HUES48 (cell line): ENCODE data around the gene RRM1.
"Not testable (repeated sequence)": the region's sequence is repeated elsewhere in the genome, so short reads cannot be mapped to it uniquely, and the experiment has no call there.

ENCODE experiments used
- H3K27ac ChIP-seq: one replicate; pipeline ENCODE4 v1.7.0; 2013; ENCODE audit warnings: low read depth, low read length, inconsistent platforms
- H3K27me3 ChIP-seq: 2 replicates; pipeline ENCODE4 v1.6.1; 2013; ENCODE audit warnings: mild to moderate bottlenecking, low read length; ENCODE audit not compliant: control insufficient read depth, insufficient read depth
- H3K36me3 ChIP-seq: 2 replicates; pipeline ENCODE4 v1.6.1; 2013; ENCODE audit warnings: low read length; ENCODE audit not compliant: control insufficient read depth, insufficient read depth
- H3K4me1 ChIP-seq: 2 replicates; pipeline ENCODE4 v1.6.1; 2013; ENCODE audit warnings: mild to moderate bottlenecking, low read length; ENCODE audit not compliant: control insufficient read depth, insufficient read depth
- H3K4me3 ChIP-seq: 2 replicates; pipeline ENCODE4 v1.5.1; 2013; ENCODE audit warnings: mild to moderate bottlenecking, low read depth, low read length
- H3K9ac ChIP-seq: 2 replicates; pipeline ENCODE4 v1.6.1; 2013; ENCODE audit warnings: mild to moderate bottlenecking, low read depth, low read length, moderate library complexity
- H3K9me3 ChIP-seq: 2 replicates; pipeline ENCODE4 v1.6.1; 2013; ENCODE audit warnings: low read length; ENCODE audit not compliant: control insufficient read depth, insufficient read depth

RRM1 gene

DNA sequence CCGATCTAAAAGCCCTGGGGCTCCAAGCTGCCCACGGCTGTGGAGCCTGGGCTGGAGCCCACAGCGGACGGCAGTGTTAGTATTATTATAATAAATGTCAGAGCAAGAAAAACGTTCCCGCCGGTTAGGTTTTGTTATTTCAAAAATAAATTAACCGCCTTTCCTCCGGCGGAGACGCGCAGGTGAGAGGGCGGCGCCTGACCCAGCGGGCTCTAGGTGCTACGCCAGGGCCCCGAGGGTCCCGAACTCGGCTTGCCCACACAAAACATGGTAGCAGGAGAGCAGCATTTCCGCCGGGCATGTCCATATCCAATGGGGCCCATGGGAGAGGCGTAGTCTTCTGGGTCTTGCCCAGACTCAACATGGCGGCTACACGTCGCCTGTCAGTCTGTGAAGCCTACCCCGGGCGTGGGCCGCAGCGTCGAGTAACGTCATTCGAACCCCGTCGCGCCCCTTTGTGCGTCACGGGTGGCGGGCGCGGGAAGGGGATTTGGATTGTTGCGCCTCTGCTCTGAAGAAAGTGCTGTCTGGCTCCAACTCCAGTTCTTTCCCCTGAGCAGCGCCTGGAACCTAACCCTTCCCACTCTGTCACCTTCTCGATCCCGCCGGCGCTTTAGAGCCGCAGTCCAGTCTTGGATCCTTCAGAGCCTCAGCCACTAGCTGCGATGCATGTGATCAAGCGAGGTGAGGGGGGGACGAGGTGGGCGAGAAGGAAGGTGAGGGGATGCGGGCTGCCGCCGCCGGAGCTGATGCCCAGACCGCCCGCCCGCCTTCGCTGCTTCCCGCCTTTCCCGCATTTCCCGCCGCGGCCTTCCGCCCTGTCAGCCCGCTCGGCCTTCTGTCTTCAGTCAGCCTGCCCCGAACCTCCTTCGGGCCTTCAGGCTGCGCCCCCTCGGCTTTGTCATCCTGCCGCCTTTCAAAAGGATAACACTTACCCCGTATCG, at the start of gene RRM1:
TSS of gene RRM1 (plus strand) at position 452 of the 944 bp plus-strand sequence. CDS start at position 666, 214 bp downstream.
- H3K27me3 ChIP-seq, result no peaks in the 10 kb centered on the region
- H3K27ac ChIP-seq, result peak within 1 kb of the TSS; percentile 97
- H3K9ac ChIP-seq, result peak within 1 kb of the TSS; percentile 86
- H3K36me3 ChIP-seq, result peaks cover 7% of the 10 kb centered on the region
- no peaks in the 10 kb centered on the region for H3K9me3 ChIP-seq
- peaks cover 18% of the 10 kb centered on the region for H3K4me1 ChIP-seq
- peak within 1 kb of the TSS; percentile 83 for H3K4me3 ChIP-seq

DNA sequence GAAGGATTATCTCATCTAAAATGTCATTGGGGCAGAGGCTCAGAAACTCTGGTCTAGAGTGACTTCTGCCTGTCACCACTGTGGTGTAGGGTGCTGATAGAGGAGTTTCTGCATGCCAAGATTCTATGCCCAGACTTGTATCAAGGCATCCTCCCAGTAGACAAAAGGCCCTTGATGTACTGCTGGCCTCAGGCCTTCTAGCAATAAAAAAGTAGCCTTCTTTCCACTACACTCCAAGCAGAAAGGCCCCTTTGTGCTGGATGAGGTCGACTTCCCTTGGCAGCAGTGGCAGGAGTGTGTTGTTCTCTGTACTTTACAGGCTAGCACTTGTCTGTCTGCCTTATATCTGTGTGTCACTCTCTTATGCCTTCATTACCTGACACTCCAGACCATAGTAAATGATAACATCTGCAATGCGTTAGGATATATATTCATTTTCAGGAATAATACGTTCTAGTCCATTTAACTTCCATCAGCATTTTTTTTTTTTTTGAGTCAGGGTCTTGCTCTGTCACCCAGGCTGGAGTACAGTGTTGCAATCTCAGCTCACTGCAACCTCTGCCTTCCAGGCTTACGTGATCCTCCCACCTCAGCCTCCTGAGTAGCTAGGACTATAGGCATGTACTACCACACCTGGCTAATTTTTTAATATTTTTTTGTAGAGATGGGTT, 49.5 kb upstream of the RRM1 start:
- Histone ChIP-seq H3K27ac (no peak overlapping the region), H3K9ac (no peak overlapping the region), H3K36me3 (no peaks in the 10 kb centered on the region), H3K4me3 (no peak overlapping the region), H3K9me3 (no peaks in the 10 kb centered on the region), H3K27me3 (no peaks in the 10 kb centered on the region), H3K4me1 (no peaks in the 10 kb centered on the region)

DNA sequence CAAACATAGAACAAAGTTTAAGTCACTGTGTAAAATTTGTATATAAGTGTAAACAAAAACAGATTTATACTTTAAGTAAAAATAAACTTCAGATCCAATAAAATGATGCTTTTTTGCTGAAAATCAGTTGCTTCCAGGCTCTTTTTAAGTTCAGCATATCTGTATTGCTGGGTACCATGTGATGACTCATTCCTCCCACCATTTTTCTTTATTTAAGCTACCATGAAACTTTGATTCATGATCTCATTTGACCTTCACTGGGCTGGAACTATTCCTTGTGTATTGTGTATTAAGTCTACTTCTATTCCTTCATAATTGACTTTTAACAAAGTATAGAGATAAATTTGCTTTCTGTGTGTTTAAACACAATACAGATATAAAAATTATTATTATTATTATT, 46.3 kb upstream of the RRM1 start:
- no peak overlapping the region for H3K9ac ChIP-seq
- H3K4me1 ChIP-seq, result no peaks in the 10 kb centered on the region
- H3K9me3 ChIP-seq, result no peaks in the 10 kb centered on the region
- no peaks in the 10 kb centered on the region for H3K27me3 ChIP-seq
- H3K36me3 ChIP-seq, result no peaks in the 10 kb centered on the region
- no peak overlapping the region for H3K4me3 ChIP-seq
- H3K27ac ChIP-seq, result no peak overlapping the region

DNA sequence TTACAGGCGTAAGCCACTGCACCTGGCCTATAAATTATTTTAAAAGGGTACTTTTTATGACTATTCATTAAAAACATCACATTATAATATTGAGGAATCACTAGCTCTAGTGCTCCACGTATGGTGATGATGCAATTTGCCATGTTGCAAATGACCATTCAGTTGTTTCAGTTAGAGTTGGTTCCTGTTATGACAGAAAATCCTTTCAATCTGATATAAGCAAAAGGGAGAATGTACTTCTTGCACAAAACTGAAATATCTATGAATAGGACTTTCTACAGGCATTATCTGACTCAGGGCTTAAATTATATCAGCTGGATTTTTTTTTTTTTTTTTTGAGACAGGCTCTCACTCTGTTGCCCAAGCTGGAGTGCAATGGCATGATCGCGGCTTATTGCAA, 45.6 kb upstream of the RRM1 start:
- Histone ChIP-seq H3K4me3 (no peak overlapping the region), H3K9ac (no peak overlapping the region), H3K36me3 (no peaks in the 10 kb centered on the region), H3K9me3 (no peaks in the 10 kb centered on the region), H3K27me3 (no peaks in the 10 kb centered on the region), H3K27ac (no peak overlapping the region), H3K4me1 (no peaks in the 10 kb centered on the region)

DNA sequence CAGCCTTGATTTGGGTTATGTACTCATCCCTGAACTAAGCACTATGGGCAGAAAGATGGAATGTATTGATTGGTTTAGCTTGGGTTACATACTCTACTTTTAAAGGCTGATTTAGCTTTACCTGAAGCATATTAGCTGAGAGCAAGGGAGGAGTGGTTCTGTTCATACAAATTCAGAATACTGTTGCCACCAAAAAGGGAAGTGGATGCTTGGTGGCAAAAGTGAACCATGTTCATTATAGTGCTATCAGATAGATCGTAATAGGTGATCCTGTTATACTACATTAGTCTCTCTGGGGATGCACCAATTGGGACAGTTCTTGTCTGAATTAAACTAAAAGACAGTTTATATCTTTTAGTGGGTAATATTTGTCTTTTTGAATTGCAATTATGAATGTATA, 44.5 kb upstream of the RRM1 start:
- Histone ChIP-seq H3K4me1 (no peaks in the 10 kb centered on the region), H3K27me3 (no peaks in the 10 kb centered on the region), H3K9ac (no peak overlapping the region), H3K36me3 (no peaks in the 10 kb centered on the region), H3K4me3 (no peak overlapping the region), H3K9me3 (no peaks in the 10 kb centered on the region), H3K27ac (no peak overlapping the region)

DNA sequence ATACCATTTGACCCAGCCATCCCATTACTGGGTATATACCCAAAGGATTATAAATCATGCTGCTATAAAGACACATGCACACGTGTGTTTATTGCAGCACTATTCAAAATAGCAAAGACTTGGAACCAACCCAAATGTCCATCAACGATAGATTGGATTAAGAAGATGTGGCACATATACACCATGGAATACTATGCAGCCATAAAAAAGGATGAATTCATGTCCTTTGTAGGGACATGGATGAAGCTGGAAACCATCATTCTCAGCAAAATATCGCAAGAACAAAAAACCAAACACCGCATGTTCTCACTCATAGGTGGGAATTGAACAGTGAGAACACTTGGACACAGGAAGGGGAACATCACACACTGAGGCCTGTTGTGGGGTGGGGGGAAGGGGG, 41.4 kb upstream of the RRM1 start:
- not testable (repeated sequence) for H3K27ac ChIP-seq, H3K4me1 ChIP-seq, H3K27me3 ChIP-seq, H3K9me3 ChIP-seq, H3K9ac ChIP-seq, H3K4me3 ChIP-seq, H3K36me3 ChIP-seq

DNA sequence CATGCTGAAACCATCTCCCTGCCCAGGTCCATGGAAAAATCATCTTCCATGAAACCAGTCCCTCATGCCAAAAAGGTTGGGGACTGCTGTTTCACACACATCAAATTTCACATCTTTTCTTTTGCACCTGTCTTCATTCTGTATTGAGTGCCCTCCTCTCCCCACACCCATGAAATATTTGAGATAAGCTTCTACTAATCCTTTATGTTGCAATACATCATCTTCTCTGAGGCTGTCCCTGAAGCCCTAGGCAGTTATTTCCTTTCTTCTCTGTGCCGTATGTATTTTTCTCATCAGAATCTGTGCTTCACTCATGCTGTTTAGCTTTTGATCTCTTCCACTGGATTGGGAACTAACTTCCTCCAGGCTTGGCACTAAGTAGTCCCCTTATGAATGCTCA, 40.0 kb upstream of the RRM1 start:
- Histone ChIP-seq H3K4me3 (no peak overlapping the region), H3K9me3 (no peaks in the 10 kb centered on the region), H3K27ac (no peak overlapping the region), H3K9ac (no peak overlapping the region), H3K36me3 (no peaks in the 10 kb centered on the region), H3K4me1 (no peaks in the 10 kb centered on the region), H3K27me3 (no peaks in the 10 kb centered on the region)

DNA sequence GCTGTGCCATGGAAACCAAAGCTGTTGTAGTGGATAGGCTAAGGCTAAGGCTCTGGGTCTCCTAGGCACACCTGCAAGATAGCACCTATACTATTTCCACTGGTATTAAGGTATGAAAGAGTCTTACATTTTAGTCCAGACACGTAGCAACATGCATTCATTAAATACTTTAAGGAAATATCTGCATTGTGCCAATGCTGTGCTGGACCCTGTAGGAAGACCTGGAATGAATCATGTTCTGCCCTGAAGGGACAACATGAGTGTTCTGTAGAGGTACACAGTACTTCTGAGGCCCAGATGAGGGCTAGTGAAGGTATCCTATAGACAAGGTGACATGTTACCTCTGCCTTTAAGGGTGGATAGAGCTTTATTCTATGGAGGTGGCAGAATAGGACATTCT, 35.2 kb upstream of the RRM1 start:
- no peaks in the 10 kb centered on the region for H3K4me1 ChIP-seq

DNA sequence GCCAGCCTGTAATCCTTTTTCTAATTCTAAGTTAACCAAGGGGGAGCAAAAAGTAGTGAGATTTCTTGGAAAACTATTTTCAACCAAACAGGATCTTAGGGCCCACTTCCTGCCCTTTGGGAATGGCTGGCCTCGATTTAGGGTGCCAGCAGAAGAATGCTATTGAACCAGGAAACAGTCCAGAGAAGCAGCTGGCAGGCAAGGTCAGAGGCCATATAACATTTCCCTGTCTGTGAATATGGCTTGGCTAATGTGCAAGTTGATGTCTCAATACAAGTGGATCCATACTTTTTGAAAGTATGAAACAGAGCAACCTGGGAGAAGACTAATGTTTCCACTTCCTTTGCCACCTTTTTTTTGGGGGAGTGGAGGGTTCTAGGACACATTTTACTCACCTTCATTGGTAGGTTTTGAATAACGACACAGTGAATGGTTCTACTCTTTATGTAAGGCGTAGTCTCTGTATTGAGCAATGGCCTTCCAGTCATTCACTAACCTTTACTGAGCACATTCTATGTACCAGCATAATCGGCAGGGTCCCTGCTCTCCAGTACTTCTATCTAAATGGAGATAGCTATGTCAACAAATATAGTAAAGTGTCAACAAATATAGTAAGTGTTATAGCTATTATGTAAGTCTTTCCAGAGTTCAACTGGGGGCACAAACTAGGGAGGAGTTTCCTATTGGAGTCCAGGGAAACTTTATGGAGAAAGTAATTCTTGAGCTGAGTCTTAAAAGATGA, 34.2 kb upstream of the RRM1 start:
- Histone ChIP-seq H3K27ac (no peak overlapping the region), H3K4me1 (no peaks in the 10 kb centered on the region), H3K27me3 (no peaks in the 10 kb centered on the region), H3K4me3 (no peak overlapping the region), H3K36me3 (no peaks in the 10 kb centered on the region), H3K9me3 (no peaks in the 10 kb centered on the region), H3K9ac (no peak overlapping the region)

More for the DNA sequence above, 35.2 kb upstream of the RRM1 start:
- H3K9ac ChIP-seq, result no peak overlapping the region
- H3K9me3 ChIP-seq, result no peaks in the 10 kb centered on the region
- no peak overlapping the region for H3K4me3 ChIP-seq
- H3K36me3 ChIP-seq, result no peaks in the 10 kb centered on the region
- no peak overlapping the region for H3K27ac ChIP-seq
- no peaks in the 10 kb centered on the region for H3K27me3 ChIP-seq

DNA sequence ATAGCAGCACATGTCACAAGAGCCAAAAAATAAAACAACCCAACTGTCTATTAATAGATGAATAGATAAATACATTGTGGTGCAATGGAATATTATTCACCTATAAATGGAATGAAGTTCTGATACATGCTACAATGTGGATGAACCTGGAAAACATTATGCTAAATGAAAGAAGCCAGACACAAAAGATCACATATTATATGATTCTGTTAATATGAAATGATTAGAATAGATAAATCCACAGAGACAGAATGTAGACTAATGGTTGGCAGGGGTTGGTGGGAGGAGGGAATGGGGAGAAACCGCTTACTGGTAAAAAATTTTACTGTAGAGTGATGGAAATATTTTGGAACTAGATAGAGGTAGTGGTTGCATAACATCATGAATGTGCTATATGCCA, 32.9 kb upstream of the RRM1 start:
- Histone ChIP-seq H3K27ac (no peak overlapping the region), H3K27me3 (no peaks in the 10 kb centered on the region), H3K4me1 (no peaks in the 10 kb centered on the region), H3K36me3 (no peaks in the 10 kb centered on the region), H3K9me3 (no peaks in the 10 kb centered on the region), H3K9ac (no peak overlapping the region), H3K4me3 (no peak overlapping the region)

DNA sequence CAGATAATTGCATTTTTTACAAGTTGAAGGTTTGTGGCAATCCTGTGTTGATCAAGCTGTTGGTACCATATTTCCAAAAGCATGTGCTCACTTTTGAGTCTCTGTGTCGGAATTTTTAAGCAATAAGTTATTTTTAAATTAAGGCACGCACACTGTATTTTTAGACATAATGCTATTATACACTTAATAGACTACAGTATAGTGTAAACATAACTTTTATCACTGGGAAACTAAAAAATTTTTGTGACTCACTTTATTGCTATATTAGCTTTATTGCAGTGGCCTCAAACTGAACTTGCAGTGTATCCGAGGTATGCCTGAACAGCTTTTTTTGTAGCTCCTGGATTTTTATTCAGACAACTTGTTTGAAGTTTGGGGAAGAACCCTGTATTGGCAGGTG, 31.3 kb upstream of the RRM1 start:
- Histone ChIP-seq H3K4me1 (no peaks in the 10 kb centered on the region), H3K27ac (no peak overlapping the region), H3K9ac (no peak overlapping the region), H3K27me3 (no peaks in the 10 kb centered on the region), H3K4me3 (no peak overlapping the region), H3K9me3 (no peaks in the 10 kb centered on the region), H3K36me3 (no peaks in the 10 kb centered on the region)
